Right lobe of liver (tissue), 4 donors: ENCODE results near the gene TTC9.

Experiments
- CTCF ChIP-seq, 4 donors: fragments of 200-600 bp in 3 of 4; fragments of 450-650 bp in 1 of 4; IDR thresholded peaks; one replicate each; pipeline versions ENCODE4 v1.5.1 to v1.8.0; 2016 to 2022; ENCODE audit warnings: antibody characterized with exemption in 4 of 4, mild to moderate bottlenecking in 2 of 4
- POLR2A ChIP-seq: fragments of 450-650 bp; IDR thresholded peaks from one replicate; pipeline ENCODE4 v1.6.1; 2017; ENCODE audit warnings: antibody characterized with exemption, mild to moderate bottlenecking
- donor health status: DM: no; HTN: no; CAD: no.
- donor health status: DM: no; HTN: no; CAD: no.
- donor health status: DM: no; HTN: yes; CAD: no.

GRCh38 chr14:70698288-70698687, 56.6 kb downstream of the TTC9 start:
- TF ChIP-seq POLR2A (no peak), CTCF (IDR thresholded peaks at IDR 0.05) (no peak)
